AG04449 (cell line): ENCODE data around the gene COX10.

ENCODE experiments used
- CTCF ChIA-PET: fragments of 350-600 bp; formaldehyde crosslinking; extraction: SDS; loops from one replicate; lab custom pipeline; 2021; ENCODE audit warnings: antibody characterized with exemption; lab: Yijun Ruan, JAX
- POLR2A ChIA-PET: fragments of 400-600, 350-600 bp; formaldehyde crosslinking; extraction: SDS; loops from one replicate; lab custom pipeline; 2020; ENCODE audit warnings: antibody characterized with exemption, inconsistent platforms; lab: Yijun Ruan, JAX
- DNase-seq: peaks from one replicate; pipeline ENCODE4 v3.0.0-alpha.2; 2010; ENCODE audit warnings: low read depth, low spot score
- H3K4me3 ChIP-seq: 2 replicates; pipeline ENCODE4 v1.5.1; 2011; ENCODE audit warnings: low read depth, mild to moderate bottlenecking, control low read depth, low read length
- TF ChIP-seq, protein P1 (sequence below): IDR thresholded peaks from one replicate; pipeline ENCODE4 v1.5.1; 2011; ENCODE audit warnings: mild to moderate bottlenecking, moderate library complexity, low read length, control low read depth, inconsistent platforms; ENCODE audit not compliant: insufficient read depth; ENCODE audit errors: missing control alignments

Gene COX10

DNA sequence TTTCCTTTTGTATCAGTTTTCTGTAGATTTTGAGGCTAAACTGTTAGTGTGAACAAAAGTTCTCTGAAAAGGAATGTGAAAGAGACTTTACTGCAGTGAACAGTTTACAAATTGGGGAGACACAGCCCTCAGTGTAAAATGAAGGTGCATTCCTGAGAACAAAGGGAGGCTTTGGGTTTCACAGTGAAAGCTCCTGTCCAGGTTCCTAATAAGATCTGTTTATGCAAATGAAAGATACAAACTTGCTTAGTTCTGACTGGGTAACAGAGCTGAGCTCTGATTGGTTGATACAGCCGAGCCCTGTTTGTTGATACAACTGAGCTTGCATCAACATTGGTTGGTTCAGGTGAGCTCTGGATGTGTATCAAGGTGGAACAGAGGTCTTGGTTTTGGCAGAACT is 175.7 kb downstream of the COX10 start:
- TF ChIP-seq, protein P1, sequence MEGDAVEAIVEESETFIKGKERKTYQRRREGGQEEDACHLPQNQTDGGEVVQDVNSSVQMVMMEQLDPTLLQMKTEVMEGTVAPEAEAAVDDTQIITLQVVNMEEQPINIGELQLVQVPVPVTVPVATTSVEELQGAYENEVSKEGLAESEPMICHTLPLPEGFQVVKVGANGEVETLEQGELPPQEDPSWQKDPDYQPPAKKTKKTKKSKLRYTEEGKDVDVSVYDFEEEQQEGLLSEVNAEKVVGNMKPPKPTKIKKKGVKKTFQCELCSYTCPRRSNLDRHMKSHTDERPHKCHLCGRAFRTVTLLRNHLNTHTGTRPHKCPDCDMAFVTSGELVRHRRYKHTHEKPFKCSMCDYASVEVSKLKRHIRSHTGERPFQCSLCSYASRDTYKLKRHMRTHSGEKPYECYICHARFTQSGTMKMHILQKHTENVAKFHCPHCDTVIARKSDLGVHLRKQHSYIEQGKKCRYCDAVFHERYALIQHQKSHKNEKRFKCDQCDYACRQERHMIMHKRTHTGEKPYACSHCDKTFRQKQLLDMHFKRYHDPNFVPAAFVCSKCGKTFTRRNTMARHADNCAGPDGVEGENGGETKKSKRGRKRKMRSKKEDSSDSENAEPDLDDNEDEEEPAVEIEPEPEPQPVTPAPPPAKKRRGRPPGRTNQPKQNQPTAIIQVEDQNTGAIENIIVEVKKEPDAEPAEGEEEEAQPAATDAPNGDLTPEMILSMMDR = no peak
- no peak overlapping the region for H3K4me3 ChIP-seq
- CTCF ChIA-PET = no interaction called here
- POLR2A ChIA-PET = no interaction called here
- DNase-seq = no peak

DNA sequence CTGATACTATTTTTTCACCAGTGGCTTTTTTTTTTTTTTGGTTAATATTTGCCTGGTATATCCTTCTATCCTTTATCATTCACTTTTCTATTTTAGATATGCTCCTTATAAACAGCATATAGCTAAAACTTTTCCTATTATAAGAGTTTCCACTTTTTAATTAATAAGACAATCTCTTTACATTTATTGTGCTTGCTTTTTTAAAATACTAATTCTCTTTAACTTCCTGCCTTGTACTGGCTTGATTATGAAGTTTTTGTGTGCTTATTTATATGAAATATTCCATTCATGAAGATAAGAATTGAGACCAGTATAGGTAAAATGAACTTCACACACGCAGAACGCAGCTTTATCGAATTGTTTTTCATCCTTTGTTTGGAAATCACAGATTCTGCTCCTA is 176.3 kb downstream of the COX10 start:
- ChIA-PET POLR2A (no interaction called here), CTCF (no interaction called here)
- TF ChIP-seq, protein P1 = no peak
- no peak overlapping the region for H3K4me3 ChIP-seq
- no peak for DNase-seq
